Hepatocyte (in vitro differentiated cells): ENCODE measurements around the gene ITM2A.

Experiments used
- CTCF ChIP-seq: fragments of 200-600 bp; sonication (generic); IDR thresholded peaks from 2 replicates; pipeline ENCODE4 v1.5.1; 2016; ENCODE audit warnings: antibody characterized with exemption, mild to moderate bottlenecking; ENCODE audit not compliant: poor library complexity
- EZH2phosphoT487 ChIP-seq: fragments of 200-600 bp; sonication (generic); IDR thresholded peaks from one replicate; pipeline ENCODE4 v1.6.1; 2018; ENCODE audit warnings: antibody characterized with exemption, mild to moderate bottlenecking, low read depth, moderate library complexity; ENCODE audit not compliant: unreplicated experiment, severe bottlenecking

- TF ChIP-seq CTCF (no peak), EZH2phosphoT487 (no peak)
Measured at GRCh38 chrX:79371640-79372039, 4.5 kb upstream of the ITM2A start.
